ENCODE results near the gene PTPRA. TPM values are rescaled to one million over a fixed set of nuclear protein-coding genes. Genes with fewer than 3 reads are reported as not detected.
"Not testable (repeated sequence)": the region's sequence is repeated elsewhere in the genome, so short reads cannot be mapped to it uniquely, and the experiment has no call there.

PTPRA gene
- total RNA-seq, 4 donors from 2014 or later, result 18.9 to 32.5 (median 27.3) TPM

DNA sequence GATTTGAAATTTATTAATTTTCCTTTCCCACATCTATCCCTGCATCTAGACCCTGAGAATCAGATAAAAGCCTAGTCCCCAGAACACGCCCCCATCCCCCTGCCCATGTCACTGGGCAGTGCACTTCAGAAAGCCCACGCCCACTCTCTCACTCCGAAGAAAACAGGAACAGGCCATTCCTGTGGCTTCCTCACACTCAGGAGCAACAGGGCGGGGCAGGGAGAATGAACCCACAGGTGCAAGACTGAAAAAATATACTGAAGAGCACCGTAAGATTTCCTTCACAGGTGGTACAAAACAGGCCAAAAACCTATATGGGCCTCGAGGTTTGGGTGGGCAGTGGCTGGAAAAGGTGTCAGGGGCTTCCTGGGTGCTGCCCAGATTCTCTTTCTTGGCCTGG is 201.5 kb downstream of the PTPRA start:
- H3K27ac ChIP-seq, result no peak overlapping the region
- DNase-seq, result no peak
- no peak overlapping the region for H3K4me3 ChIP-seq
- no peak for ATAC-seq
- intact Hi-C loops (cut with DNase I; ENCODE audit: low total_unique reads) (no loop called here), in situ Hi-C loops (cut with MboI; ENCODE audit: low sequenced_read_pairs in 4 of 4) (loop anchor here in 2 of 4 donors (25.0 kb wide), 2 partner anchors 112 to 237 kb away; no protein-coding TSS in a partner anchor)
- H3K4me1 ChIP-seq, result no peaks in the 10 kb centered on the region
- peaks cover 13 to 24% (median 19%) of the 10 kb centered on the region in 3 donors for H3K27me3 ChIP-seq
- TF ChIP-seq, protein P1, sequence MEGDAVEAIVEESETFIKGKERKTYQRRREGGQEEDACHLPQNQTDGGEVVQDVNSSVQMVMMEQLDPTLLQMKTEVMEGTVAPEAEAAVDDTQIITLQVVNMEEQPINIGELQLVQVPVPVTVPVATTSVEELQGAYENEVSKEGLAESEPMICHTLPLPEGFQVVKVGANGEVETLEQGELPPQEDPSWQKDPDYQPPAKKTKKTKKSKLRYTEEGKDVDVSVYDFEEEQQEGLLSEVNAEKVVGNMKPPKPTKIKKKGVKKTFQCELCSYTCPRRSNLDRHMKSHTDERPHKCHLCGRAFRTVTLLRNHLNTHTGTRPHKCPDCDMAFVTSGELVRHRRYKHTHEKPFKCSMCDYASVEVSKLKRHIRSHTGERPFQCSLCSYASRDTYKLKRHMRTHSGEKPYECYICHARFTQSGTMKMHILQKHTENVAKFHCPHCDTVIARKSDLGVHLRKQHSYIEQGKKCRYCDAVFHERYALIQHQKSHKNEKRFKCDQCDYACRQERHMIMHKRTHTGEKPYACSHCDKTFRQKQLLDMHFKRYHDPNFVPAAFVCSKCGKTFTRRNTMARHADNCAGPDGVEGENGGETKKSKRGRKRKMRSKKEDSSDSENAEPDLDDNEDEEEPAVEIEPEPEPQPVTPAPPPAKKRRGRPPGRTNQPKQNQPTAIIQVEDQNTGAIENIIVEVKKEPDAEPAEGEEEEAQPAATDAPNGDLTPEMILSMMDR (IDR thresholded peaks at IDR 0.05 in 4 of 5, conservative IDR thresholded peaks at IDR 0.05 in 1 of 5), result no peak
- TF ChIP-seq POLR2A (IDR thresholded peaks at IDR 0.05), result no peak
- no peaks in the 10 kb centered on the region for H3K36me3 ChIP-seq
- H3K9me3 ChIP-seq, result no peaks in the 10 kb centered on the region

DNA sequence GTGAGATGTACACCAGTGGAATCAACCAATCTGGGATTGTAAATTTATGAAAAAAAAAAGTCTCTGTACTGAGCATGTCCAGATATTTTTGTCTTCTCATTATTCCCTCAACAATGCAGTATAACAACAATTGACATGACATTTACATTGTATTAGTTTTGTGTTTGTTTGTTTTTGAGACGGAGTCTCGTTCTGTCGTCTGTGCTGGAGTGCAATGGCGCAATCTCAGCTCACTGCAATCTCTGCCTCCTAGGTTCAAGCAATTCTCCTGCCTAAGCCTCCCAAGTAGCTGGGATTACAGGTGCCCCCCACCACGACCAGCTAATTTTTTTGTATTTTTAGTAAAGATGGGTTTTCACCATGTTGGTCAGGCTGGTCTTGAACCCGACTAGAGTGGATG is 202.0 kb downstream of the PTPRA start:
- ATAC-seq; H3K36me3 ChIP-seq; intact Hi-C loops (cut with DNase I; ENCODE audit: low total_unique reads); H3K4me1 ChIP-seq; H3K27ac ChIP-seq; H3K4me3 ChIP-seq; DNase-seq; H3K9me3 ChIP-seq; in situ Hi-C loops (cut with MboI; ENCODE audit: low sequenced_read_pairs in 4 of 4): not testable (repeated sequence)
- peaks cover 13 to 24% (median 19%) of the 10 kb centered on the region in 3 donors for H3K27me3 ChIP-seq

DNA sequence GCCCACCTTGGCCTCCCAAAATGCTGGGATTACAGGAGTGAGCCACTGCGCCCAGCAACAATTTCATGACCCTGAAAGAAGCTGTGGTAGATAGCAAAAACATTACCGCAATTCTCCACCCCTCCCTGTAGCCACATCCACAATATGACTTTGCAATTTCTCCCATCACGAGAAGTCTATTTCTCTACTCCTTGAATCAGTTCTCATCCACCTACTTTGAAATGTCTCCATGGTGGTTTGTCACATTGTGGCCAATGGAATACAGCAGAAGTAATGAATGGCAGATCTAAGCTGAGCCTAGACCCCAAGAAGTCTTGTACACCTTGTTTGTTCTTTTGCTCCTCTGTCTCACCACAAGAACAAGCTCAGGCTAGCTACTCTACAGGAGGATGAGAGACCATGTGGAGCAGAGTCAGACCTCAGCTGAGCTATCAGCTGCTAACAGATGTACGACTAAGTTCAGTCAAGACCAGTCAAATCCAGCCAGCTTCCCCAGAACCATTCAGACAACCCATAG is 204.4 kb downstream of the PTPRA start:
- intact Hi-C loops (cut with DNase I; ENCODE audit: low total_unique reads), result no loop called here
- no peak for ATAC-seq
- TF ChIP-seq POLR2A (IDR thresholded peaks at IDR 0.05), result no peak
- TF ChIP-seq, protein P1 (IDR thresholded peaks at IDR 0.05 in 4 of 5, conservative IDR thresholded peaks at IDR 0.05 in 1 of 5), result no peak

DNA sequence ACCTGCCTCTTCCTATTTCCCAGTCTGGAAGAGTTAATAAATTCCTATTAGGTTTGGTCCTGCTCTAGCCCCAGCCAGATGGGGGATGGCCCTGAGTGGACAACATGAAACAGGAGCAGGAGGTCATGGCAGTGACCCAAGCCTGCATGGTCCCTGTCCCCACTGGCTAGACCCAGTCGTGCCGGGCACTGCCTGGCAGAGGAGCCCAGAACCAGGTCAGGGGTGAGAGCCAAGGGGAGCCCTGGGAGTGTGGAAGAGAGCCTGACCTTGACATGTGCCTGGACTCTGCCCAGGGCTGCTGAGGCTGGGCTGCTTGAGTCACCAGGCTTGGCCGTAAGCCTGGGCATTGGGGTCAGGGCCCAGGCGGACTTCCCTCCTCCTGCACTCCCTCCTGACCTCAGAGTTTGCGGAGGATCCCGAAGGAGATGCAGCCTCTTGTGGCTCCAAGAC is 207.7 kb downstream of the PTPRA start:
- DNase-seq (peak; percentile 80 to 88), ATAC-seq (peak; percentile 95 to 96)
- Histone ChIP-seq H3K27ac (peak overlapping the region; percentile 45 to 66 (median 56)), H3K4me1 (peaks cover 11% of the 10 kb centered on the region in 2 donors), H3K4me3 (no peak overlapping the region), H3K36me3 (no peaks in the 10 kb centered on the region), H3K9me3 (no peaks in the 10 kb centered on the region), H3K27me3 (peaks cover 5 to 15% (median 10%) of the 10 kb centered on the region in 3 donors)
- TF ChIP-seq POLR2A (IDR thresholded peaks at IDR 0.05), result no peak
- TF ChIP-seq, protein P1 (IDR thresholded peaks at IDR 0.05 in 4 of 5, conservative IDR thresholded peaks at IDR 0.05 in 1 of 5), result no peak
- intact Hi-C loops (cut with DNase I; ENCODE audit: low total_unique reads) (no loop called here), in situ Hi-C loops (cut with MboI; ENCODE audit: low sequenced_read_pairs in 4 of 4) (no loop called here)

More for the DNA sequence above, 204.4 kb downstream of the PTPRA start:
- Histone ChIP-seq H3K27ac (no peak overlapping the region), H3K27me3 (peaks cover 3 to 6% (median 4%) of the 10 kb centered on the region in 3 donors), H3K9me3 (no peaks in the 10 kb centered on the region), H3K4me3 (no peak overlapping the region), H3K36me3 (no peaks in the 10 kb centered on the region), H3K4me1 (peaks cover 11% of the 10 kb centered on the region in 2 donors)
- in situ Hi-C loops (cut with MboI; ENCODE audit: low sequenced_read_pairs in 4 of 4), result no loop called here
- no peak for DNase-seq

DNA sequence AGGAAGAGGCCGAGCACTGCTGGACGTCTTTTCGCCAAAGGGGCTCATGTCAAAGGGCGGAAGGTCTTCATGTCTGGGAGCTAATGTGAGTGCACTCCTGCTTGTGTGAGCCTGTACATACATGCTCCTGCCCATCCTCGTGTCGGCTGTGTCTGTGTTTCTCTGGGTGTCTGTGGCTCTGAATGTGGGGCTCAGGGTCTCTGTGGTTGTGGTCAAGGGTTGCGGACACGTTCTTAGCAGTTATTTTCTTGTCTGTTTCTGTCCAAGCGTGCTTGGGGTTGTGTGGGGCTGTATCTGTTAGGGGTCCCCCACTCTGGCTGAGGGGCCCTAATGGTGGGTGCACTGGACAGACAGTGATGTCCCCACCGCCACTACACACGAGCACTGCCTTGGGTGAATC is 208.4 kb downstream of the PTPRA start:
- intact Hi-C loops (cut with DNase I; ENCODE audit: low total_unique reads) (no loop called here), in situ Hi-C loops (cut with MboI; ENCODE audit: low sequenced_read_pairs in 4 of 4) (no loop called here)
- DNase-seq (no peak), ATAC-seq (no peak)
- H3K27ac ChIP-seq, result no peak overlapping the region
- H3K27me3 ChIP-seq, result peaks cover 5 to 15% (median 10%) of the 10 kb centered on the region in 3 donors
- H3K36me3 ChIP-seq, result no peaks in the 10 kb centered on the region
- no peaks in the 10 kb centered on the region for H3K9me3 ChIP-seq
- no peak overlapping the region for H3K4me3 ChIP-seq
- TF ChIP-seq, protein P1 (IDR thresholded peaks at IDR 0.05 in 4 of 5, conservative IDR thresholded peaks at IDR 0.05 in 1 of 5), result no peak
- no peak for TF ChIP-seq POLR2A (IDR thresholded peaks at IDR 0.05)
- H3K4me1 ChIP-seq, result peaks cover 11% of the 10 kb centered on the region in 2 donors

Measured in gastrocnemius medialis (tissue), 4 donors.